Mucosa of descending colon (tissue), 3 donors: Measurements from ENCODE around the gene RBM20. TPM values are rescaled to one million over a fixed set of nuclear protein-coding genes. Genes with fewer than 3 reads are reported as not detected.

ENCODE experiments used
- ATAC-seq: fragments of 200-7000 bp; cut with Tn5 transposase; one replicate; pipeline ENCODE4 v1.9.1; 2020; ENCODE audit warnings: mild to moderate bottlenecking, moderate library complexity
- DNase-seq, 3 donors: peaks; one replicate each; pipeline ENCODE4 v3.0.0-alpha.2; 2020
- H3K36me3 ChIP-seq: fragments of 200-600 bp; one replicate; pipeline ENCODE4 v1.8.0; 2021; ENCODE audit warnings: low read depth, mild to moderate bottlenecking
- H3K4me1 ChIP-seq: fragments of 200-600 bp; one replicate; pipeline ENCODE4 v1.8.0; 2021; ENCODE audit warnings: low read depth, mild to moderate bottlenecking
- H3K4me3 ChIP-seq: fragments of 200-600 bp; one replicate; pipeline ENCODE4 v1.8.0; 2021; ENCODE audit warnings: mild to moderate bottlenecking
- H3K9me3 ChIP-seq: fragments of 200-600 bp; one replicate; pipeline ENCODE4 v1.8.0; 2021; ENCODE audit warnings: mild to moderate bottlenecking
- CTCF ChIP-seq: fragments of 200-600 bp; IDR thresholded peaks from one replicate; pipeline ENCODE4 v1.8.0; 2022; ENCODE audit warnings: antibody characterized with exemption, mild to moderate bottlenecking
- intact Hi-C, 2 donors: fragments of 100-400 bp; cut with DNase I in 1 of 2; cut with micrococcal nuclease in 1 of 2; formaldehyde crosslinking; loops; one replicate each; pipeline versions ENCODE4 v1.11.0 to v1.11.1; 2022; cut with DNase I, micrococcal nuclease
- total RNA-seq, 3 donors: library from RNA; stranded (reverse); fragmentation: NEBNext Ultra II Directional in 2 of 3; extraction: Animal tissue kit (Norgen Biotek cat#: 25700) in 2 of 3; gene quantifications; one replicate each; pipeline versions ENCODE4 v1.2.1 to v1.2.4, GENCODE V29; 2021 to 2023
- donor health status: DM: no; HTN: no; CAD: no; lungs with moderate emphysema.
- donor health status: DM: no; HTN: no; CAD: no.
- donor health status: DM: no; HTN: yes; CAD: no.

The RBM20 gene
- total RNA-seq, 3 donors from 2014 or later: 0.46 to 9.7 (median 2.0) TPM

- TF ChIP-seq CTCF: no peak
- DNase-seq (no peak), ATAC-seq (no peak)
- Histone ChIP-seq H3K9me3 (no peaks in the 10 kb centered on the region), H3K36me3 (no peaks in the 10 kb centered on the region), H3K4me3 (no peak overlapping the region), H3K4me1 (no peaks in the 10 kb centered on the region)
- intact Hi-C loops: no loop called here
These were observed 149.1 kb downstream of the RBM20 start for GRCh38 chr10:110793128-110793812.

GRCh38 chr10:110793886-110794285 lies 149.8 kb downstream of the RBM20 start:
- ATAC-seq: no peak

GRCh38 chr10:110794808-110795207 lies 150.7 kb downstream of the RBM20 start:
- Histone ChIP-seq H3K9me3 (no peaks in the 10 kb centered on the region), H3K36me3 (no peaks in the 10 kb centered on the region), H3K4me1 (no peaks in the 10 kb centered on the region), H3K4me3 (no peak overlapping the region)
- DNase-seq: no peak
- intact Hi-C loops: no loop called here
- TF ChIP-seq CTCF: no peak
- ATAC-seq: no peak

More at GRCh38 chr10:110793886-110794285, 149.8 kb downstream of the RBM20 start:
- no peaks in the 10 kb centered on the region for H3K4me1 ChIP-seq
- no peak for TF ChIP-seq CTCF
- intact Hi-C loops: no loop called here
- no peaks in the 10 kb centered on the region for H3K36me3 ChIP-seq
- DNase-seq: no peak
- no peak overlapping the region for H3K4me3 ChIP-seq
- no peaks in the 10 kb centered on the region for H3K9me3 ChIP-seq

DNA sequence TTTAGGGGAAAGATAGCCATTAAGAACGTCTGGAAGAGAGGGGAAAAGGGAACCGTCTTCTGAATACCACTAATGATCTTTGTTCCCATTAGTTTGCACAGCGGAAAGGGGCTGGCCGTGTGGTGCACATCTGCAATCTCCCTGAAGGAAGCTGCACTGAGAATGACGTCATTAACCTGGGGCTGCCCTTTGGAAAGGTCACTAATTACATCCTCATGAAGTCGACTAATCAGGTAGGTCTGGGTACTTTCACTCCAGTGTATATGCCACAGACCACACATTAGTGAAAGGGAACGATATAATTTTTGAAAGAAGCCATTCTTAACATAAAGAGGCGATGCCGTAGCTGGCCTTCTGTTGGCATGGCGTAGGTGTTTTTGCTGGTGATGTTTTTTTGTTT lies 153.3 kb downstream of the RBM20 start:
- ATAC-seq: no peak
- H3K9me3 ChIP-seq: no peaks in the 10 kb centered on the region
- DNase-seq: no peak
- no peak overlapping the region for H3K4me3 ChIP-seq
- intact Hi-C loops: no loop called here
- no peaks in the 10 kb centered on the region for H3K4me1 ChIP-seq
- TF ChIP-seq CTCF: no peak
- H3K36me3 ChIP-seq: no peaks in the 10 kb centered on the region

DNA sequence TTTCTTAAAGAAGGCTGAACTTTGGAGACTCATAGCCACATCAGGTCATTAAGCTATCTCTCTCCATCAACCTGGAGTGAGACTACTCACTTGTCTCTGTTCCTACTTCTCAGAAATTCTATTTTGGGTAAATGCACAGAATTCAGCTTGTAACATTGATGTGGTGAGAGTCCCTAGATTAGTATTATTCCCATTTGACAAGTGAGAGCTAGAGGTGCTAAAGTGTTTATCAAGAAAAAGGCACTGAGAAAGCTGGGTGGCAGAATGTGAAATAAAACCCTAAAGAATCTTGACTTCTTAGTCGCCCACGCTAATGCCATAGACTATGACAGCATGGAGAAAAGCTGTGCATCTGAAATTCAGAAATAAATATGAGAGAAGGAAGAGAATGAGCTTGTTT lies 154.2 kb downstream of the RBM20 start:
- no peak overlapping the region for H3K4me3 ChIP-seq
- no peaks in the 10 kb centered on the region for H3K36me3 ChIP-seq
- DNase-seq: no peak
- no peak for ATAC-seq
- H3K4me1 ChIP-seq: peaks cover 4% of the 10 kb centered on the region
- TF ChIP-seq CTCF: no peak
- no peaks in the 10 kb centered on the region for H3K9me3 ChIP-seq
- intact Hi-C loops: no loop called here

DNA sequence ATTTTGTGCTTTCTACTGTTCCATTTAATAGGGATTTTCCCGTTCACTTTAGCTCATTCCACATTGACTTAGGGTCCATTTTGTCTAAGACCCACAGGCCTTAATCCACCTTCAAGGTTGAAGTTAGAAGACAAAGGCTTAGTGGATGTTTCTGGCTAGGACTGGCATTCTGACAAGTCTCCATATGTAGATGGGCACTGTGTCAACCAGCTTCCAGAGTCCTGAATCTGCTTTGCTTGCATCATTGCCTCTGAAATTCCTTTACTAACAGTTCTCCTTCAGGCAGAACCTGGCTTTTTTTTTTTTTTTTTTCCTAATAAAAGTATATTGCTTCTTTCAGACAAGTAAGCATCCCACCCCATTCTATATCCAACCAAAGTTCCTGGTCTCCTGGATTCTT lies 158.0 kb downstream of the RBM20 start:
- DNase-seq (no peak), ATAC-seq (no peak)
- Histone ChIP-seq H3K36me3 (no peaks in the 10 kb centered on the region), H3K9me3 (no peaks in the 10 kb centered on the region), H3K4me3 (no peak overlapping the region), H3K4me1 (peaks cover 19% of the 10 kb centered on the region)
- no peak for TF ChIP-seq CTCF
- intact Hi-C loops: loop anchor here in 1 of 2 donors (5.0 to 10.0 kb wide), 2 partner anchors 55 to 73 kb away; partner anchors contain the start of gene PDCD4
